ENCODE data around the gene HIC1.

The HIC1 gene

DNA sequence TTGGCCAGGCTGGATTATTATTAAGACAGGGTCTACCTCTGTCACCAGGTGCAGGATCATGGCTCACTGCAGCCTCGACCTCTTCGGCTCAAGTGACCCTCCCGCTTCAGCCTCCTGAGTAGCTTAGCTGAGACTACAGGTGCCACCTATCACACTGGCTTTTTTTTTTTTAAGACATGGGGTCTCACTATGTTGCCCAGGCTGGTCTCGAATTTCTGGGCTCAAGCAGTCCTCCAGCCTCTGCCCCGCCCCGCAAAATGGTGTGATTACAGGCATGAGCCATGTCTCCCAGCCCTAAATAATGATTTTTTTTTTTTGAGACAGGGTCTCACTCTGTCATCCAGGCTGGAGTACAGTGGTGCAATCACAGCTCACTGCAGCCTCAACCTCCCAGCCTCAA, 7.3 kb upstream of the HIC1 start:
- no peak for DNase-seq

DNA sequence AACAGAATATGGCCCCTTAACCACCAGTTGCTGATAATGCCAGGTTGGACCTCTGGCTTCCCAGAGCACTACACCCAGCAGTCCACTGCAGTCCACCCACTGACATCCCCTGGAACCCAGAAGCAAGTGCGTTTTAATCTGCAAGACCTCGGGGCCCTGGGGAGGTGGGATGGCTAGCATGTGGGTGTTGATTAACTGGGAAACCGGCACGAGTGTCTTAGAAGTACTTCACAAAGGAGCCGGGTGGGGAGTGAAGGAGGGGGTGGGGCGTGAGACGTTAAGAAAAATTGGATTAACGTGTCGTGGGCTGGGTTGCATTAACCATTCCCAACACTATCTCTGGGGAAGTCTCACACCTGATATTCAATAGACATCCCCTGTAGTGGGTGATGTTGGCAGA, 6.1 kb upstream of the HIC1 start:
- DNase-seq = no peak

DNA sequence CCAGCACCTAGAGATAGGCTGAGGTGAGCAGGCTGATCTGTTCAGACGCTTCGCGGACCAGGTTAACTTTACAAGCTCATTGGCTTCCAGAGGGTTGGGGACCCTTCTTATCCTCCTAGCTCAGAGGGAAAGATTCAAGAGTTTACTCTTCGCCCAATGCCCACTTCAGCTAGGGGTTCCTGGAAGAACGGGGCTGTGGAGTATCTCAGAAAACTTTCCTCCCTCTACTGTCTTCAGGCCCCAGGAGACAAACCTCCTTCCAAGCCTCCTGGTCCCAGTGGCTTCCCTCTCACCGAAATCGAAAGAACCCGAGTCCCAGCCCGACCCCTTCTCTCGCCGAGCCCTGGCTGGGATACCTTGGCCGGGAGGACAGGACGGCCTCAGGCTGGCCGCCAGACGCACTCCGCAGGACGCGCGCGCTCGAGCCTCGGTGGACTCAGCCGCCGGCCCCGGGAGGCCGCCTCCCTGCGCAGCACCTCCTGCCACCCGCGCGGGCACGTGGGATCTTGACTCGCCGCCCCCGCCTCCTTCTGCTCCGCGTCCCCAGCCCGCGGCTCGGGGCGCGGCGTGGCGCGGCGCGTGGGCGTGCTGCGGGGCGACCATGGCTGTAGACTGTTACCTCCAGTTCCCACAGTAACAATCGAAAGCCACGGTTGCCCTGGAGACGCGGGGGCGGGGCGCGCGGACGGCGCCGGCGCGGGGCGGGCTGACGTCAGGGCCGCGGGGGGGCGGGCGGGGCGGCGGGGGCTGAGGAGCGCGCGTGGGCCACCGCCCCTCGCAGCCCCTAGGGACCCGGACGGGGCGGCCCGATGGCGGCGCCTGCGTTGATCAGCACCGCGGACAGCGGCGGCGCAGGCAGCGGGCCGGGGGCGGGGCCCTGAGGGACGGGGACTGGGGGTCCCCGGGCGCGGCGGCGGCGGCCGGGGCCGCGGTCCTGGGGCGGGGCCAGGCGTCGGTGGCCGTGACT, 5.3 kb upstream of the HIC1 start:
- DNase-seq = peak; percentile 94

DNA sequence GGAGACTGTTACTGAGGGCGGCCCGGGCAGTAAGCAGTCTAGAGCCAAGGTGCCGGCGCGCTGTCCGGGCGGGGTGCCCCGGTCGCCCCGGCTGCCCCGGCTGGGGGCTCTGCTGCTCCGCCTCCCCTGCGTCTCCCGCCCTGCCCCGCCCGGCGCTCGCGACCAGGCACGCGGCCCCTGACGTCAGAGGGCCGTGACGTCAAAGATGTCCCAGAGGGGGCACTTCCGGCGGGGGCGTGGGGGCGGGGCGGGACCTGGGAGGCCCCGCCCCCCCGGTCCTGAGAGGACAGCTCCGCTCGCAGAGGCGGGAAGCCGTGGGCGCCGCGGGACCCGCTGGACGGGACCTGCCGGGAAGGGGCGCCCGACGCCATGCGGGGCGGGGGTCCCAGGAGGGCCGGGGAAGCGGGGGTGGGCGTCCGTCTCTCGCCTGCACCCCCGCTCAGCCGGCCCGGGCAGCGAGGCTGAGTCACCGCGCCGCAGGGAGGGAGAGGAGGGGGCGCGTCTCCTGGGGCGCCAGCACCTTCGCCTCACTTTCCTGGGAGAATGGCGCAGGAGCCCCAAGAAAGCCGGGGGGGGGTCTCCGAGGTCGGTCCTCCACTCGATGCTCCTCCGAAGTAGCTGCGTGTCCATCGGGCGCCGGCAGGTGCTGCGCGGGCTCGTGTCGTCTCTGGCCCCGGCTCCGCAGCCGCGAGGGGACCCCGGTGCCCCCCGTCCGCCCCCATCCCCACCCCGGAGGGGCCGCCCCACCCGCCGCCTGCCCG, 4.4 kb upstream of the HIC1 start:
- peak; percentile 77 for DNase-seq

DNA sequence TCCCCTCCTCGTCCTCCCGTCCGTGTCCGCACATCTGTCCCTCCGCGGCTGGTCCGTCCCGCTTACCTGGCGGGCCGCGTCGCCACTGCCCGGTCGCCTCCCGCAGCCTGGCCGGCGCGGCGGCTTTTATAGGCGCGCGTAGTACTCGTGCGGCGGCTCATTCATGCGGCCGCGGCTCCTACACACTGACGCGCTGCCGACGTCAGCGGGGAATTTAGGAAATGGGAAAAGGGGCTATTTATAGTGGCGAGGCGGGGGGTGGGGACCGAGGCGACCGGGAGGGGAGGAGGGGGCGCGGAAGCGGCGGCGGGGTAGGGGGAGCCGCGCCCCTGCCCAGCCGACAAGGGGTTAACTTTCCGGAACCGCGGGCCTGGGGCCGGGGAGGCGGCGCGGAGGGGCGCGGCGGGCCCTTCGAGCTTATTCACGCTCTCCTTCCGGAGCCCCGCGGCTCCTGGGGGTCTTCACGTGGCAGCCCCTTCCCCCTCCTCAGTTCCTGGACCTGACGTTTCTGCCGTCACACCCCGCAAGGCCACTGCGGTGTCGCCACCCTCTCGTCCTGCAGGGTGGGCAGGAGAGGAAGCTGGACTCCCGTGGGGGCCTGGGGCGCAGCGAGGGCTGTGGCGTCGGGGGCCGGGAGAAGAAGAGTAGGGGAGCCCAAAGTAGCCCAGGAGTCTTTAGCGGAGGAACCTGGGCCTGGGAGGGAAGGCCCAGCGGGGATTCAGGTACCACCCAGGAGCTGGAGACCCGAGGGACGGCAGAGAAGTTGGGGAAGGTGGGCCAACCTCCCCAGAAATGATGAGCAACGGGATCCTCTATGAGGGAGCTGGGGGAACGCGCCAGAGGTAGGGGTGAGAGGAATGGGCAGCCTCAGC, 3.6 kb upstream of the HIC1 start:
- DNase-seq = no peak

DNA sequence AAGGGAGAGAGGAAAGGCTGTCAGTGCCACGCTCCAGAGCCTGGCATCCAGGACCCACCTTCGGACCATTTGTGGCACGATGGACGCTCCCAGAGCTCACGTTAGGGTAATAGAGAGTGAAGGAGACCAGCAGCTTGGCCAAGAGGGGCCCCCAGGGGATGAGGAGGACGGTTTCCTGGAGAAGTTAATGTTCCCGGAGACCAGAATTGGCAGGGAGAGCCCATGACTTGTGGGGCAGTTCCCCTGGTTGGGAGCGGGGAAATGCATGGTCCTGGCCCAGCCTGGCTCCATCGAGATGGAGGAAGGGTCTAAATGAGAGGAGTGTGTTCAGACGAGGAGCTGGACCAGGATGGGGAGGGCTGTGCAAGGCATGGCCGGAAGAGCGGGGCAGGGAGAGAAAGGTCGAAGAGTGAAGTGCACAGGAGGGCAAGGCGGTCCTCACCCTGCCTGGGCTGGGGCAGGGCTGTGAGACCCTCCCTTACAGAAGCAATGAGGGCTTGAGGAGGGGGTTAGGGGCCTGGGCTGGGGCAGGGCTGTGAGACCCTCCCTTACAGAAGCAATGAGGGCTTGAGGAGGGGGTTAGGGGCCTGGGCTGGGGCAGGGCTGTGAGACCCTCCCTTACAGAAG, 2.9 kb upstream of the HIC1 start:
- no peak for DNase-seq

DNA sequence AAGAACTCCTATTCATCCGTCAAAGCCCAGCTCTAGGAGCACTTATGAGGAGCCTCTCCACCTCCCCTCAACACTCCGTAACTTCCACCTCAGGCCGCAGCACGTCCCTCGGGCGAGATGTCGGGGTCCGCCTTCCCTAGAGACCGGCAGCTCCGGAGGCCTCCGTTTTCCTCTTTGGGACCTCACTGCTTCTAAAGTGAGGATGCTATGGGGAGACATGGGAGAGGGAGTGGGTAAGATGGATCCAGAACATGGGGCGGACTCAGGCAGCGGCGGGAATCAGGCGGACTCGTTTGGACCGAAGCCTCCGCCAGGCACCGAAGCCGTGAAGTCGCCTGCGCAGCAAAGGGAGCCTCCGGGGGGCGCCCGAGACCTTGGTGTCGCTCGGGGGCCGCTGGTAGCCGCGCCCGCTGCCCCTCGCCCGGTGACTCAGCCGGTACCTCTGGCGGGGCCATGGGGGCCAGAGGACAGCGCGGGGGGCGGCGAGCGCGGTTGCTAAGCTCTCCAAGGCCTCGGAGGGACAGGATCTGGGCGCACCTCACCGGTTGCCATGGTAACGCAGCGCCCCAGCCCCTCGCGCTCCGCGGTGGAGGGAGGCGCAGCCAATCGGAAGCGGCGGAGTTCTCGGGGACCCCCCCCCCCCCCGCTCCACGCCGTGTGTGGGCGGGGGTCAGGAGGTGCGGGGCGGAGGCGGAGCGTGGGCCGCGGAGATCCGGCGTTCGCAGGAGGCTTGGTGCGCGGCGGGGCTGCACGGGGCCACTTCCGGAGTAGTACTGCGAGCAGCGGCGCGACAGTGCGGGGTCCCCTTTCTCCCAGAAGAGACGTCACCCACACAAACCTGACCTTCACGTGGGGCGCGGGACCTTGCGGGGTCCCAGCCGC, 1.3 kb upstream of the HIC1 start:
- DNase-seq = peak; percentile 81

DNA sequence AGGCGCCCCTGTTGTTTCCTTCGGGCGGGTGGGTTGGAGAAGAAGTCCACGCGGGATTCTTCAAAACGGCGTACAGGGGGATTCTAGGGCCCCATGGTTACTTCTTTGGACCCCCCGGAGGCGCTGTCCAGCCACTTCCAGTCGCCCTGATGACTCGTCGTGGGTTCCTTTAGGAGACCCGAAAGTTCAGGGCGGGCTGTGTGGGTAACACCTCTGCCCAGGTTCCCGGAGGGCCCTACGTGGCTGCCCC, 716 bp upstream of the HIC1 start:
- no peak for DNase-seq

DNA sequence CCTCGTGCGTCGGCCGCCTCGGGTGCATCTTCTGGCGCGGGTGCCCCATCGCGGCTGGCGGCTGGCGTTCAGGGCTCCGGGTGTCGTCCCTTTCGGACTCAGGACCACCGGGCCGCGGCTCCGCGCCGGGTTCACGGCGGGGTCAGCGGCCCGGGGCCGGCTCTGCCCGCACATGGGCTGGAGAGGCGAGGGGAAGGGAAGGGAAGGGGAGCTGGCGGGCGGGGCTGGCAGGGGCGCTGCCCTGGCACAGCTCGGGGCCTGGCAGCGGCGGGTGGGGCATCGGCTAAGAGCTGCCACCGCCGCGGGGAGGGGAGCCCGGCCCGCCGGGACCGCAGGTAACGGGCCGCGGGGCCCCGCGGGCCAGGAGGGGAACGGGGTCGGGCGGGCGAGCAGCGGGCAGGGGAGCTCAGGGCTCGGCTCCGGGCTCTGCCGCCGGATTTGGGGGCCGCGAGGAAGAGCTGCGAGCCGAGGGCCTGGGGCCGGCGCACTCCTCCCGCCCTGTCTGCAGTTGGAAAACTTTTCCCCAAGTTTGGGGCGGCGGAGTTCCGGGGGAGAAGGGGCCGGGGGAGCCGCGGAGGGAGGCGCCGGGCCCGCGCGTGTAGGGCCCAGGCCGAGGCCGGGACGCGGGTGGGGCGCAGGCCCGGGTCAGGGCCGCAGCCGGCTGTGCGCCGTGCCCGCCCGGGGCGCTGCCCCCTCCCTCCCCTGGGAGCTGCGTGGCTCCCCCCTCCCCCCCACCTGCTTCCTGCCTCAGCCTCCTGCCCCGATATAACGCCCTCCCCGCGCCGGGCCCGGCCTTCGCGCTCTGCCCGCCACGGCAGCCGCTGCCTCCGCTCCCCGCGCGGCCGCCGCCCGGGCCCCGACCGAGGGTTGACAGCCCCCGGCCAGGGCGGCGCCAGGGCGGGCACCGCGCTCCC, 646 bp downstream of the HIC1 start:
- peak; percentile 46 for DNase-seq

DNA sequence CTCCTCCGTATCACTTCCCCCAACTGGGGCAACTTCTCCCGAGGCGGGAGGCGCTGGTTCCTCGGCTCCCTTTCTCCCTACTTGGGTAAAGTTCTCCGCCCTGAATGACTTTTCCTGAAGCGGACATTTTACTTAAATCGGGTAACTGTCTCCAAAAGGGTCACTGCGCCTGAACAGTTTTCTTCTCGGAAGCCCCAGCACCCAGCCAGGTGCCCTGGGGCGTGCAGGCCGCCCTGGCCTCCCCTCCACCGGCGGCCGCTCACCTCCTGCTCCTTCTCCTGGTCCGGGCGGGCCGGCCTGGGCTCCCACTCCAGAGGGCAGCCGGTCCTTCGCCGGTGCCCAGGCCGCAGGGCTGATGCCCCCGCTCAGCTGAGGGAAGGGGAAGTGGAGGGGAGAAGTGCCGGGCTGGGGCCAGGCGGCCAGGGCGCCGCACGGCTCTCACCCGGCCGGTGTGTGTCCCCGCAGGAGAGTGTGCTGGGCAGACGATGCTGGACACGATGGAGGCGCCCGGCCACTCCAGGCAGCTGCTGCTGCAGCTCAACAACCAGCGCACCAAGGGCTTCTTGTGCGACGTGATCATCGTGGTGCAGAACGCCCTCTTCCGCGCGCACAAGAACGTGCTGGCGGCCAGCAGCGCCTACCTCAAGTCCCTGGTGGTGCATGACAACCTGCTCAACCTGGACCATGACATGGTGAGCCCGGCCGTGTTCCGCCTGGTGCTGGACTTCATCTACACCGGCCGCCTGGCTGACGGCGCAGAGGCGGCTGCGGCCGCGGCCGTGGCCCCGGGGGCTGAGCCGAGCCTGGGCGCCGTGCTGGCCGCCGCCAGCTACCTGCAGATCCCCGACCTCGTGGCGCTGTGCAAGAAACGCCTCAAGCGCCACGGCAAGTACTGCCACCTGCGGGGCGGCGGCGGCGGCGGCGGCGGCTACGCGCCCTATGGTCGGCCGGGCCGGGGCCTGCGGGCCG, 1.6 kb downstream of the HIC1 start:
- DNase-seq = peak; percentile 55

DNA sequence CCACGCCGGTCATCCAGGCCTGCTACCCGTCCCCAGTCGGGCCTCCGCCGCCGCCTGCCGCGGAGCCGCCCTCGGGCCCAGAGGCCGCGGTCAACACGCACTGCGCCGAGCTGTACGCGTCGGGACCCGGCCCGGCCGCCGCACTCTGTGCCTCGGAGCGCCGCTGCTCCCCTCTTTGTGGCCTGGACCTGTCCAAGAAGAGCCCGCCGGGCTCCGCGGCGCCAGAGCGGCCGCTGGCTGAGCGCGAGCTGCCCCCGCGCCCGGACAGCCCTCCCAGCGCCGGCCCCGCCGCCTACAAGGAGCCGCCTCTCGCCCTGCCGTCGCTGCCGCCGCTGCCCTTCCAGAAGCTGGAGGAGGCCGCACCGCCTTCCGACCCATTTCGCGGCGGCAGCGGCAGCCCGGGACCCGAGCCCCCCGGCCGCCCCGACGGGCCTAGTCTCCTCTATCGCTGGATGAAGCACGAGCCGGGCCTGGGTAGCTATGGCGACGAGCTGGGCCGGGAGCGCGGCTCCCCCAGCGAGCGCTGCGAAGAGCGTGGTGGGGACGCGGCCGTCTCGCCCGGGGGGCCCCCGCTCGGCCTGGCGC, 2.4 kb downstream of the HIC1 start:
- DNase-seq = no peak

DNA sequence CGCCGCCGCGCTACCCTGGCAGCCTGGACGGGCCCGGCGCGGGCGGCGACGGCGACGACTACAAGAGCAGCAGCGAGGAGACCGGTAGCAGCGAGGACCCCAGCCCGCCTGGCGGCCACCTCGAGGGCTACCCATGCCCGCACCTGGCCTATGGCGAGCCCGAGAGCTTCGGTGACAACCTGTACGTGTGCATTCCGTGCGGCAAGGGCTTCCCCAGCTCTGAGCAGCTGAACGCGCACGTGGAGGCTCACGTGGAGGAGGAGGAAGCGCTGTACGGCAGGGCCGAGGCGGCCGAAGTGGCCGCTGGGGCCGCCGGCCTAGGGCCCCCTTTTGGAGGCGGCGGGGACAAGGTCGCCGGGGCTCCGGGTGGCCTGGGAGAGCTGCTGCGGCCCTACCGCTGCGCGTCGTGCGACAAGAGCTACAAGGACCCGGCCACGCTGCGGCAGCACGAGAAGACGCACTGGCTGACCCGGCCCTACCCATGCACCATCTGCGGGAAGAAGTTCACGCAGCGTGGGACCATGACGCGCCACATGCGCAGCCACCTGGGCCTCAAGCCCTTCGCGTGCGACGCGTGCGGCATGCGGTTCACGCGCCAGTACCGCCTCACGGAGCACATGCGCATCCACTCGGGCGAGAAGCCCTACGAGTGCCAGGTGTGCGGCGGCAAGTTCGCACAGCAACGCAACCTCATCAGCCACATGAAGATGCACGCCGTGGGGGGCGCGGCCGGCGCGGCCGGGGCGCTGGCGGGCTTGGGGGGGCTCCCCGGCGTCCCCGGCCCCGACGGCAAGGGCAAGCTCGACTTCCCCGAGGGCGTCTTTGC, 3.1 kb downstream of the HIC1 start:
- no peak for DNase-seq

DNA sequence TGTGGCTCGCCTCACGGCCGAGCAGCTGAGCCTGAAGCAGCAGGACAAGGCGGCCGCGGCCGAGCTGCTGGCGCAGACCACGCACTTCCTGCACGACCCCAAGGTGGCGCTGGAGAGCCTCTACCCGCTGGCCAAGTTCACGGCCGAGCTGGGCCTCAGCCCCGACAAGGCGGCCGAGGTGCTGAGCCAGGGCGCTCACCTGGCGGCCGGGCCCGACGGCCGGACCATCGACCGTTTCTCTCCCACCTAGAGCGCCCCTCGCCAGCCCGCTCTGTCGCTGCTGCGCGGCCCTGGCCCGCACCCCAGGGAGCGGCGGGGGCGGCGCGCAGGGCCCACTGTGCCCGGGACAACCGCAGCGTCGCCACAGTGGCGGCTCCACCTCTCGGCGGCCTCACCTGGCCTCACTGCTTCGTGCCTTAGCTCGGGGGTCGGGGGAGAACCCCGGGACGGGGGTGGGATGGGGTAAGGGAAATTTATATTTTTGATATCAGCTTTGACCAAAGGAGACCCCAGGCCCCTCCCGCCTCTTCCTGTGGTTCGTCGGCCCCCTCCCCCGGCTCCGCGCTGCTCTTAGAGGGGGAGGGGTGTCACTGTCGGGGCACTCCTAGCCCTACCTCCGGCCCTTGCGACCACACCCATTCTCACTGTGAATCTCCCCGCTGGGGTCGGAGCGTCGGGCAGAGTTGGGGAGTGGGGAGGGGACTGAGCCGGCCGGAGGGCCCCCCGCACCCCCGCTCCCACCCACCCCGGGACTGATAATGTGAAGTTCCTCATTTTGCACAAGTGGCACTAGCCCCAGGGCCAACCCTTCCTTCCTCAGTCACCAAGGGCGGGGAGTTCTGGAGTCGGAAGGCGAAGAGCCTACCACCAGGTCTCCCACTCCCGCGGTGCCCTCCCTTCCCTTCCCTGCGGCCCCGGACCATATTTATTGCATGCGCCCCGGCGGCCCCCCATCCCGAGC, 4.0 kb downstream of the HIC1 start:
- DNase-seq = peak; percentile 66

DNA sequence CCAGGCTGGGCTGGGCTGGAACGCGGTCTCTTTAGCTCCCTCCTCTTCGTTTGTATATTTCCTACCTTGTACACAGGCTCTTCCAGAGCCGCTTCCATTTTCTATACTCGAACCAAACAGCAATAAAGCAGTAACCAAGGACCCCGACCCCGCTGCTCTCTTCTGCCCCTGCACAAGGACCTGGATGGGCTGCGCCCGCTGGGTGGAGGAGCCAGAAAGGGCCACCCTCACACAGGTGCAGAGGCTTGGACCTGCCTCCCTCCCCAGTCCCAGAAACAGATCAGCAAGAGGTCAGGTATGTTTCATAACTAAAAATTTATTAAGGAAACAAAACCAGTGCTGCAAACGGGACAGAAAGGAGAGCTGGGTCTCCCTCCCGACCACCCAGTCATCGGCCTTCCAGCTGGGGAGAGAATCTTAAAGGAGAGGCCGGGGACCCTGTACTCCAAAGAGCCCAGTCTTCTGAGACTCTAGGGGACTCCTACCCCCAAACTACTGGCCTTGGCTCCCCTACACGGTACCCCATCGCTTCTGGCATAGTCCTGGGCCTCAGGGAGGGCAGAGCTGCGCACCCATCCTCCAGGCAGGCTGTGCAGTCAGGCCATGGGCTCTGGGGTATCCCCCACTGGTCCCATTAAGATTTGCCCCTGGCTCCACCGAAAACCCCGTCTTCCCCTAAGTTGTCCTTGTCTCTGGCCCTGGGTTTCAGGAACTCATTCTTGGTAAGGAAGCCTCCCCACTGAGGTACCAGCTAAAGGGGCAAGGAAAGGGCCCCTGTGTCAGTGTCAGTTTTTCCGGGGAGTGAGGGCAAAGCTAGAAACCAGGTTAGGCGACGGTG, 4.9 kb downstream of the HIC1 start:
- no peak for DNase-seq

DNA sequence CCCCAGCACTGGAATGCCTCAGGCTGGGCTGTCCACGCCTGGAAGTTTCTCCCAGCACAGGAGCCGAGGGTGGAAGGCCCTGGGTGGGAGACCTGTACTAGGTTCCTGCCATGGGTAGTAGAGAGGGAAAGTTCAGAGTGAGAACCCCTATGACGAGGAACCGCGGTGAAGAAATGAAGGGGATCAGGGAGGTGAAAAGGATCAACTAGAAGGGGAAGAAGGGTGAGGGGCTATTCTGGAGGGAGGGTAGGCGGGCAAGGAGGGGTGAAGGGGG, 5.4 kb downstream of the HIC1 start:
- no peak for DNase-seq
